Adipocyte (in vitro differentiated cells): ENCODE measurements around the gene GBF1.

Experiments used
- DNase-seq: peaks from one replicate; pipeline ENCODE4 v3.0.0-alpha.2; 2015; ENCODE audit warnings: low read depth
- H3K27me3 ChIP-seq: replicated peaks from 2 replicates; pipeline ENCODE4 v1.7.0; 2013; ENCODE audit warnings: mild to moderate bottlenecking, low read length, moderate library complexity; ENCODE audit not compliant: control insufficient read depth, insufficient read depth
- H3K36me3 ChIP-seq: 2 replicates; pipeline ENCODE4 v1.7.0; 2013; ENCODE audit warnings: low read length, mild to moderate bottlenecking, moderate library complexity; ENCODE audit not compliant: control insufficient read depth, insufficient read depth, severe bottlenecking
- H3K4me1 ChIP-seq: 2 replicates; pipeline ENCODE4 v1.7.0; 2013; ENCODE audit warnings: mild to moderate bottlenecking, low read length, moderate library complexity; ENCODE audit not compliant: control insufficient read depth, insufficient read depth
- H3K4me3 ChIP-seq: 2 replicates; pipeline ENCODE4 v1.7.0; 2013; ENCODE audit warnings: mild to moderate bottlenecking, low read length, moderate library complexity
- H3K9ac ChIP-seq: 2 replicates; pipeline ENCODE4 v1.7.0; 2013; ENCODE audit warnings: mild to moderate bottlenecking, low read length, moderate library complexity
- H3K9me3 ChIP-seq: 2 replicates; pipeline ENCODE4 v1.7.0; 2013; ENCODE audit warnings: mild to moderate bottlenecking, low read length, moderate library complexity; ENCODE audit not compliant: control insufficient read depth

The GBF1 gene

GRCh38 chr10:102327002-102327401, 81.7 kb downstream of the GBF1 start:
- no peak overlapping the region for H3K9ac ChIP-seq
- H3K4me1 ChIP-seq = peaks cover 5% of the 10 kb centered on the region

GRCh38 chr10:102327641-102328040, 82.3 kb downstream of the GBF1 start:
- H3K9ac ChIP-seq = no peak overlapping the region
- H3K9me3 ChIP-seq = no peaks in the 10 kb centered on the region
- peaks cover 3% of the 10 kb centered on the region for H3K36me3 ChIP-seq
- H3K27me3 ChIP-seq = no peaks in the 10 kb centered on the region
- H3K4me3 ChIP-seq = no peak overlapping the region
- H3K4me1 ChIP-seq = peaks cover 5% of the 10 kb centered on the region
- DNase-seq = no peak

More at GRCh38 chr10:102327002-102327401, 81.7 kb downstream of the GBF1 start:
- Histone ChIP-seq H3K27me3 (no peaks in the 10 kb centered on the region), H3K36me3 (peaks cover 3% of the 10 kb centered on the region), H3K9me3 (no peaks in the 10 kb centered on the region), H3K4me3 (no peak overlapping the region)
- no peak for DNase-seq

- Histone ChIP-seq H3K27me3 (no peaks in the 10 kb centered on the region), H3K9me3 (no peaks in the 10 kb centered on the region), H3K4me1 (peaks cover 23% of the 10 kb centered on the region), H3K4me3 (no peak overlapping the region), H3K36me3 (peaks cover 3% of the 10 kb centered on the region), H3K9ac (no peak overlapping the region)
- no peak for DNase-seq
Observed at GRCh38 chr10:102332772-102333171, 87.4 kb downstream of the GBF1 start.

- no peak overlapping the region for H3K4me3 ChIP-seq
- peaks cover 23% of the 10 kb centered on the region for H3K4me1 ChIP-seq
- H3K27me3 ChIP-seq = no peaks in the 10 kb centered on the region
- no peak overlapping the region for H3K9ac ChIP-seq
- DNase-seq = peak; percentile 7
- no peaks in the 10 kb centered on the region for H3K9me3 ChIP-seq
- H3K36me3 ChIP-seq = peaks cover under 1% of the 10 kb centered on the region
Observed at GRCh38 chr10:102334101-102334500, 88.8 kb downstream of the GBF1 start.

GRCh38 chr10:102335184-102335583, 89.9 kb downstream of the GBF1 start:
- Histone ChIP-seq H3K27me3 (no peaks in the 10 kb centered on the region), H3K9me3 (no peaks in the 10 kb centered on the region), H3K4me1 (peaks cover 23% of the 10 kb centered on the region), H3K36me3 (no peaks in the 10 kb centered on the region), H3K4me3 (no peak overlapping the region), H3K9ac (no peak overlapping the region)
- DNase-seq = peak; percentile 55

- H3K9ac ChIP-seq = no peak overlapping the region
- no peaks in the 10 kb centered on the region for H3K27me3 ChIP-seq
- H3K36me3 ChIP-seq = peaks cover 11% of the 10 kb centered on the region
- peaks cover 16% of the 10 kb centered on the region for H3K4me1 ChIP-seq
- no peak overlapping the region for H3K4me3 ChIP-seq
- peak; percentile 24 for DNase-seq
- no peaks in the 10 kb centered on the region for H3K9me3 ChIP-seq
Observed at GRCh38 chr10:102341038-102341688, 95.8 kb downstream of the GBF1 start.

GRCh38 chr10:102342458-102342857, 97.1 kb downstream of the GBF1 start:
- Histone ChIP-seq H3K9me3 (no peaks in the 10 kb centered on the region), H3K27me3 (no peaks in the 10 kb centered on the region), H3K4me3 (no peak overlapping the region), H3K36me3 (peaks cover 21% of the 10 kb centered on the region), H3K9ac (peak overlapping the region; percentile 42), H3K4me1 (peaks cover 16% of the 10 kb centered on the region)
- no peak for DNase-seq

GRCh38 chr10:102342958-102343357, 97.6 kb downstream of the GBF1 start:
- peaks cover 21% of the 10 kb centered on the region for H3K36me3 ChIP-seq
- H3K4me3 ChIP-seq = no peak overlapping the region
- no peaks in the 10 kb centered on the region for H3K27me3 ChIP-seq
- no peaks in the 10 kb centered on the region for H3K9me3 ChIP-seq
- peaks cover 16% of the 10 kb centered on the region for H3K4me1 ChIP-seq
- peak; percentile 56 for DNase-seq
- H3K9ac ChIP-seq = peak overlapping the region; percentile 42

GRCh38 chr10:102344067-102344466, 98.7 kb downstream of the GBF1 start:
- Histone ChIP-seq H3K9ac (no peak overlapping the region), H3K36me3 (peaks cover 21% of the 10 kb centered on the region), H3K4me1 (peaks cover 16% of the 10 kb centered on the region), H3K27me3 (no peaks in the 10 kb centered on the region), H3K9me3 (no peaks in the 10 kb centered on the region), H3K4me3 (no peak overlapping the region)
- no peak for DNase-seq

GRCh38 chr10:102347236-102347828, 102.0 kb downstream of the GBF1 start:
- no peaks in the 10 kb centered on the region for H3K9me3 ChIP-seq
- H3K27me3 ChIP-seq = no peaks in the 10 kb centered on the region
- H3K36me3 ChIP-seq = peaks cover 35% of the 10 kb centered on the region
- H3K9ac ChIP-seq = no peak overlapping the region
- no peak overlapping the region for H3K4me3 ChIP-seq
- peak; percentile 47 for DNase-seq
- peaks cover 16% of the 10 kb centered on the region for H3K4me1 ChIP-seq

- H3K4me1 ChIP-seq = no peaks in the 10 kb centered on the region
- no peaks in the 10 kb centered on the region for H3K27me3 ChIP-seq
- H3K9me3 ChIP-seq = no peaks in the 10 kb centered on the region
- no peak overlapping the region for H3K4me3 ChIP-seq
- H3K36me3 ChIP-seq = peaks cover 53% of the 10 kb centered on the region
- DNase-seq = peak; percentile 86
- H3K9ac ChIP-seq = no peak overlapping the region
Observed at GRCh38 chr10:102352066-102352715, 106.9 kb downstream of the GBF1 start.
